Anterior cingulate cortex (tissue), 58 donors: ENCODE data around the gene CCNYL1.
"Not testable (repeated sequence)": the region's sequence is repeated elsewhere in the genome, so short reads cannot be mapped to it uniquely, and the experiment has no call there.

Experiments
- DNase-seq, 58 donors: peaks; one replicate each; lab custom pipeline; 2025; lab: John Stamatoyannopoulos, UW

CCNYL1 gene

GRCh38 chr2:207695293-207695692, 16.1 kb upstream of the CCNYL1 start:
- no peak for DNase-seq

GRCh38 chr2:207696911-207697310, 14.5 kb upstream of the CCNYL1 start:
- not testable (repeated sequence) for DNase-seq

GRCh38 chr2:207697411-207697810, 14.0 kb upstream of the CCNYL1 start:
- no peak for DNase-seq

GRCh38 chr2:207698301-207698700, 13.1 kb upstream of the CCNYL1 start:
- DNase-seq = no peak

- DNase-seq = no peak
Observed at GRCh38 chr2:207704078-207704477, 7.4 kb upstream of the CCNYL1 start.

GRCh38 chr2:207704671-207705070, 6.8 kb upstream of the CCNYL1 start:
- no peak for DNase-seq

GRCh38 chr2:207706936-207707860, 4.2 kb upstream of the CCNYL1 start:
- DNase-seq = no peak

- DNase-seq = peak in 26 of 58 donors; percentile 10 to 71 (median 47)
Observed at GRCh38 chr2:207711750-207712530, 500 bp downstream of the CCNYL1 start.

- no peak for DNase-seq
Observed at GRCh38 chr2:207716056-207716455, 4.6 kb downstream of the CCNYL1 start.

GRCh38 chr2:207718521-207718920, 7.1 kb downstream of the CCNYL1 start:
- DNase-seq = no peak

- DNase-seq = no peak
Observed at GRCh38 chr2:207719008-207719407, 7.6 kb downstream of the CCNYL1 start.

GRCh38 chr2:207719655-207720054, 8.2 kb downstream of the CCNYL1 start:
- not testable (repeated sequence) for DNase-seq

- DNase-seq = no peak
Observed at GRCh38 chr2:207720517-207721187, 9.2 kb downstream of the CCNYL1 start.

- no peak for DNase-seq
Observed at GRCh38 chr2:207722773-207723424, 11.5 kb downstream of the CCNYL1 start.

- DNase-seq = not testable (repeated sequence)
Observed at GRCh38 chr2:207723425-207723787, 12.0 kb downstream of the CCNYL1 start.

GRCh38 chr2:207724113-207724512, 12.7 kb downstream of the CCNYL1 start:
- DNase-seq = no peak

GRCh38 chr2:207725873-207726578, 14.6 kb downstream of the CCNYL1 start:
- no peak for DNase-seq

- no peak for DNase-seq
Observed at GRCh38 chr2:207727261-207727660, 15.8 kb downstream of the CCNYL1 start.

- no peak for DNase-seq
Observed at GRCh38 chr2:207729465-207729998, 18.1 kb downstream of the CCNYL1 start.

- DNase-seq = no peak
Observed at GRCh38 chr2:207731138-207731537, 19.7 kb downstream of the CCNYL1 start.
